ENCODE results near the gene DNAJC1. TPM values are rescaled to one million over a fixed set of nuclear protein-coding genes. Genes with fewer than 3 reads are reported as not detected.

Gene DNAJC1
- total RNA-seq, 1 donor from 2014 or later: 12.0 TPM

- H3K27ac ChIP-seq (replicated peaks): no peak overlapping the region
- intact Hi-C loops (cut with micrococcal nuclease): no loop called here
Observed at GRCh38 chr10:21754410-21755011, 249.0 kb downstream of the DNAJC1 start.

GRCh38 chr10:21753497-21754270 lies 249.8 kb downstream of the DNAJC1 start:
- DNase-seq: no peak
- Histone ChIP-seq H3K4me1 (peaks cover 10% of the 10 kb centered on the region), H3K27me3 (ENCODE audit: low read depth) (no peaks in the 10 kb centered on the region), H3K27ac (replicated peaks) (no peak overlapping the region), H3K9me3 (replicated peaks) (no peaks in the 10 kb centered on the region), H3K4me3 (no peak overlapping the region), H3K36me3 (peaks cover 17% of the 10 kb centered on the region)
- TF ChIP-seq CTCF (IDR thresholded peaks at IDR 0.05; ENCODE audit: borderline replicate concordance): no peak
- intact Hi-C loops (cut with micrococcal nuclease): no loop called here

More at GRCh38 chr10:21754410-21755011, 249.0 kb downstream of the DNAJC1 start:
- peaks cover 10% of the 10 kb centered on the region for H3K4me1 ChIP-seq
- no peaks in the 10 kb centered on the region for H3K27me3 ChIP-seq (ENCODE audit: low read depth)
- H3K4me3 ChIP-seq: no peak overlapping the region
- H3K9me3 ChIP-seq (replicated peaks): no peaks in the 10 kb centered on the region
- no peak for TF ChIP-seq CTCF (IDR thresholded peaks at IDR 0.05; ENCODE audit: borderline replicate concordance)
- H3K36me3 ChIP-seq: peaks cover 25% of the 10 kb centered on the region
- no peak for DNase-seq

GRCh38 chr10:21751341-21752310 lies 251.9 kb downstream of the DNAJC1 start:
- Histone ChIP-seq H3K36me3 (peaks cover 6% of the 10 kb centered on the region), H3K4me1 (no peaks in the 10 kb centered on the region), H3K4me3 (no peak overlapping the region), H3K9me3 (replicated peaks) (no peaks in the 10 kb centered on the region), H3K27me3 (ENCODE audit: low read depth) (no peaks in the 10 kb centered on the region), H3K27ac (replicated peaks) (no peak overlapping the region)
- TF ChIP-seq CTCF (IDR thresholded peaks at IDR 0.05; ENCODE audit: borderline replicate concordance): no peak
- DNase-seq: no peak
- intact Hi-C loops (cut with micrococcal nuclease): no loop called here

GRCh38 chr10:21750424-21750823 lies 253.1 kb downstream of the DNAJC1 start:
- no peak for DNase-seq
- intact Hi-C loops (cut with micrococcal nuclease): no loop called here

More at GRCh38 chr10:21750424-21750823, 253.1 kb downstream of the DNAJC1 start:
- Histone ChIP-seq H3K4me1 (no peaks in the 10 kb centered on the region), H3K27ac (replicated peaks) (no peak overlapping the region), H3K9me3 (replicated peaks) (no peaks in the 10 kb centered on the region), H3K4me3 (no peak overlapping the region), H3K27me3 (ENCODE audit: low read depth) (no peaks in the 10 kb centered on the region), H3K36me3 (peaks cover 4% of the 10 kb centered on the region)
- no peak for TF ChIP-seq CTCF (IDR thresholded peaks at IDR 0.05; ENCODE audit: borderline replicate concordance)
